Thyroid gland (tissue), 4 donors: ENCODE results near the gene CAMK1D. TPM values are rescaled to one million over a fixed set of nuclear protein-coding genes. Genes with fewer than 3 reads are reported as not detected.
A peak's percentile ranks its signal among the peaks of the same experiment; 100 is the strongest.

ENCODE experiments used
- DNase-seq, 2 donors: peaks; one replicate each; pipeline ENCODE4 v3.0.0-alpha.2; 2019
- H3K27ac ChIP-seq, 3 donors: fragments of 200-600 bp; sonication (generic); 1 replicate in 2 of 3; 2 replicates in 1 of 3; pipeline ENCODE4 v1.5.1; 2016 to 2019; ENCODE audit warnings: mild to moderate bottlenecking in 1 of 3, moderate library complexity in 1 of 3
- H3K27me3 ChIP-seq: fragments of 200-600 bp; sonication (generic); one replicate; pipeline ENCODE4 v1.5.1; 2019
- H3K36me3 ChIP-seq, 2 donors: fragments of 200-600 bp; sonication (generic); one replicate each; pipeline ENCODE4 v1.5.1; 2016 to 2019
- H3K4me1 ChIP-seq, 2 donors: fragments of 200-600 bp; sonication (generic); one replicate each; pipeline ENCODE4 v1.5.1; 2017 to 2019
- H3K4me3 ChIP-seq, 3 donors: fragments of 200-600 bp; sonication (generic); replicated peaks in 1 of 3; 1 replicate in 2 of 3; 2 replicates in 1 of 3; pipeline ENCODE4 v1.5.1; 2016; ENCODE audit warnings: mild to moderate bottlenecking in 1 of 3
- H3K9me3 ChIP-seq: fragments of 200-600 bp; sonication (generic); one replicate; pipeline ENCODE4 v1.5.1; 2017
- POLR2A ChIP-seq, 2 donors: fragments of 450-650 bp; IDR thresholded peaks; one replicate each; pipeline ENCODE4 v1.6.1; 2017; ENCODE audit warnings: antibody characterized with exemption in 2 of 2, mild to moderate bottlenecking in 2 of 2, moderate library complexity in 1 of 2
- WGBS, 2 donors: methylation state at CpG; one replicate each; pipeline ENCODE4 v1.1.5; 2017; 5-methylcytosine and 5-hydroxymethylcytosine counted together
- intact Hi-C: fragments of 100-400 bp; cut with DNase I; formaldehyde crosslinking; loops from one replicate; pipeline ENCODE4 v1.15.1; 2023
- total RNA-seq, 4 donors: library from RNA; depleted of rRNA; stranded (reverse); fragments of >200 nt; gene quantifications; one replicate each; pipeline ENCODE4 v1.2.3, GENCODE V29; 2016
- TF ChIP-seq, protein P1 (sequence below), 6 experiments: fragments of 200-600 bp in 3 of 6; fragments of 450-650 bp in 3 of 6; sonication (generic) in 3 of 6; IDR thresholded peaks; one replicate each; pipeline ENCODE4 v1.5.1; 2016 to 2019; ENCODE audit warnings: antibody characterized with exemption in 6 of 6, mild to moderate bottlenecking in 2 of 6, inconsistent platforms in 1 of 6, moderate library complexity in 1 of 6

The CAMK1D gene
- total RNA-seq, 4 donors from 2014 or later: 12.2 to 29.6 (median 17.4) TPM

DNA sequence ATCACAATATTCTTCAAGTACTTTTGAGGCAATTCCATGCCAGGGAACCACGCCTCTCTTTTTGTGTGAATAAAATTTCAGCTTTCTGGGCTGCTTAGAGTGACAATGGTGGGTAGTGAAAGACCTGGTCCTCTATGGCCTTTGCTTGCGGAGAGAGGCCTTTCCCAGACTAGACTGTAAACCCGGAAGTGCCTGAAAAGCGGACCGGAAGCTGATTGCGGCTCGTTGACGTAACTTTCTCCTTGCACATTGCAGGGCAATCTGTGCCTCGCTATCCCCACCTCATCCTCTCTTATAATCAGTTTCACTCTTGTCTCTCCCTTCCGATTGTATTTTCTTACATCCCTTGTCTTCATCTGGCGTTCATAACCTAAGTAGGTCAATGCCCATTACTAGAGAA is 310.4 kb downstream of the CAMK1D start:
- Histone ChIP-seq H3K4me1 (peaks cover 24 to 42% of the 10 kb centered on the region in 2 donors), H3K36me3 (no peaks in the 10 kb centered on the region), H3K27ac (no peak overlapping the region), H3K4me3 (no peak overlapping the region), H3K9me3 (no peaks in the 10 kb centered on the region), H3K27me3 (no peaks in the 10 kb centered on the region)
- no peak for TF ChIP-seq POLR2A (IDR thresholded peaks at IDR 0.05)
- TF ChIP-seq, protein P1, sequence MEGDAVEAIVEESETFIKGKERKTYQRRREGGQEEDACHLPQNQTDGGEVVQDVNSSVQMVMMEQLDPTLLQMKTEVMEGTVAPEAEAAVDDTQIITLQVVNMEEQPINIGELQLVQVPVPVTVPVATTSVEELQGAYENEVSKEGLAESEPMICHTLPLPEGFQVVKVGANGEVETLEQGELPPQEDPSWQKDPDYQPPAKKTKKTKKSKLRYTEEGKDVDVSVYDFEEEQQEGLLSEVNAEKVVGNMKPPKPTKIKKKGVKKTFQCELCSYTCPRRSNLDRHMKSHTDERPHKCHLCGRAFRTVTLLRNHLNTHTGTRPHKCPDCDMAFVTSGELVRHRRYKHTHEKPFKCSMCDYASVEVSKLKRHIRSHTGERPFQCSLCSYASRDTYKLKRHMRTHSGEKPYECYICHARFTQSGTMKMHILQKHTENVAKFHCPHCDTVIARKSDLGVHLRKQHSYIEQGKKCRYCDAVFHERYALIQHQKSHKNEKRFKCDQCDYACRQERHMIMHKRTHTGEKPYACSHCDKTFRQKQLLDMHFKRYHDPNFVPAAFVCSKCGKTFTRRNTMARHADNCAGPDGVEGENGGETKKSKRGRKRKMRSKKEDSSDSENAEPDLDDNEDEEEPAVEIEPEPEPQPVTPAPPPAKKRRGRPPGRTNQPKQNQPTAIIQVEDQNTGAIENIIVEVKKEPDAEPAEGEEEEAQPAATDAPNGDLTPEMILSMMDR (IDR thresholded peaks at IDR 0.05): no peak
- 86 to 95% methylated on average over 11 of the region's 11 CpGs for WGBS, 2 donors
- intact Hi-C loops: no loop called here
- no peak for DNase-seq

DNA sequence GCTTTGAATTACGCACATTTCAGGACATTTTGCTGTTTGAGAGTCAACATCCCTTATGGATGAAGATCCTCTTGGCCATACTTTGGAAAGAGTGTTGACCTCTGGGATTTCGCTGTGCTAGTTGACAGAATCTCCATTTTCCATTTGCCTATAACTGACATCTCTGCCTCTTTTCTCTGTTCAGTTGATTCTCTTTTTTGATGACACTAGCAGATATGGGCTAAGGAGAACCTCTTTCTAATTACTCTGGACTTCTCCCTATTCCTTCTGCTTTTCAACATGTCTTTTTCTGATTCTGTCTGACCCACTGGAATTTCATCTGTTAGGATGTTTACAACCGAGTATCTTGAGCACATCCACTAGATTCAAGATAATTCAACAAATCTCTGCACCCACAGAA is 311.5 kb downstream of the CAMK1D start:
- peaks cover 24 to 42% of the 10 kb centered on the region in 2 donors for H3K4me1 ChIP-seq
- H3K27ac ChIP-seq: no peak overlapping the region
- no peaks in the 10 kb centered on the region for H3K36me3 ChIP-seq
- TF ChIP-seq, protein P1 (IDR thresholded peaks at IDR 0.05): no peak
- TF ChIP-seq POLR2A (IDR thresholded peaks at IDR 0.05): no peak
- no peaks in the 10 kb centered on the region for H3K27me3 ChIP-seq
- 97 to 99% methylated on average over 3 of the region's 3 CpGs for WGBS, 2 donors
- H3K4me3 ChIP-seq: no peak overlapping the region
- intact Hi-C loops: no loop called here
- H3K9me3 ChIP-seq: no peaks in the 10 kb centered on the region
- no peak for DNase-seq

DNA sequence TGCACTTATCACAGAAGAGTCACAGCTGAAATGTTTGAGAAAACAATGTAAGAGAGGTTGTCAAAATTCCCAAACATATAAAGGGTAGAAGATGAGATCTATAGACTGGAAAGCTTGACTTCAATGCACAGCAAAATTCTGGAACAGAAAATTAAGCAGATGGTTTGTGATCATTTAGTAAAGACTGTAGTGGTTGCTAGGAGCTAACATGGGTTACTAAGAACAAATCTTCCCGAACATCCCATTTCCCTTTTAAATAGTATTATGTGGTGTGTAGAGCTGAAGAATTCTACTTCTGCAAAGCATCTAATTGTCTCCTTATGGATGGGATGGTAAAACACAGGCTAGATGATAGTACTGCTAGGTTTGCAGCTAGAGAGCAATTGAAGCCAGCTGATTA is 312.3 kb downstream of the CAMK1D start:
- no peak overlapping the region for H3K4me3 ChIP-seq
- no peaks in the 10 kb centered on the region for H3K27me3 ChIP-seq
- intact Hi-C loops: no loop called here
- H3K9me3 ChIP-seq: no peaks in the 10 kb centered on the region
- TF ChIP-seq POLR2A (IDR thresholded peaks at IDR 0.05): no peak
- TF ChIP-seq, protein P1 (IDR thresholded peaks at IDR 0.05): no peak
- H3K4me1 ChIP-seq: peaks cover 24 to 42% of the 10 kb centered on the region in 2 donors
- DNase-seq: no peak
- no peaks in the 10 kb centered on the region for H3K36me3 ChIP-seq
- H3K27ac ChIP-seq: no peak overlapping the region
- WGBS, 2 donors: 78 to 83% methylated on average over 1 of the region's 1 CpG

DNA sequence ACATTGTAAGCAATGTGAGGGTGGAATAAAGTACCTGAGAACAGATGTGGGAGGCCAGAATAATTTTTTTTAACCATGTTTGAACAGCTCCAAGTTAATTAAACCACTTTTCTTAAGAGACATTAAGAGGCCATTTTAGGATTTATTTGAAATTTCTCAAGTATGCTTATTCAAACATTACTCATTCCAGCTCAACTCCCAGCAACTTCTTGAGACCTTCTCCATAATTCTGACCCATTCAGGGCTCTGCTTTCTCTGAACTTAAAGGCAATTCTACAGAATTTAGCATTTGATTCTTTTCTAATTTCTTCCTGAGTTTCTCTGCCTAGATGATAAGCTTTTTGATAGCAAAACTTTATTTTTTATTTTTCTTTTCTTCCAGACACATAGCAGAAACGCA is 314.5 kb downstream of the CAMK1D start:
- no peak overlapping the region for H3K4me3 ChIP-seq
- H3K9me3 ChIP-seq: no peaks in the 10 kb centered on the region
- H3K27me3 ChIP-seq: no peaks in the 10 kb centered on the region
- 36 to 48% methylated on average over 1 of the region's 1 CpG for WGBS, 2 donors
- peak overlapping the region in 1 of 3 donors; percentile 31 for H3K27ac ChIP-seq
- no peak for DNase-seq
- intact Hi-C loops: no loop called here
- peaks cover 24 to 41% of the 10 kb centered on the region in 2 donors for H3K4me1 ChIP-seq
- H3K36me3 ChIP-seq: no peaks in the 10 kb centered on the region
- TF ChIP-seq POLR2A (IDR thresholded peaks at IDR 0.05): no peak
- TF ChIP-seq, protein P1 (IDR thresholded peaks at IDR 0.05): no peak

DNA sequence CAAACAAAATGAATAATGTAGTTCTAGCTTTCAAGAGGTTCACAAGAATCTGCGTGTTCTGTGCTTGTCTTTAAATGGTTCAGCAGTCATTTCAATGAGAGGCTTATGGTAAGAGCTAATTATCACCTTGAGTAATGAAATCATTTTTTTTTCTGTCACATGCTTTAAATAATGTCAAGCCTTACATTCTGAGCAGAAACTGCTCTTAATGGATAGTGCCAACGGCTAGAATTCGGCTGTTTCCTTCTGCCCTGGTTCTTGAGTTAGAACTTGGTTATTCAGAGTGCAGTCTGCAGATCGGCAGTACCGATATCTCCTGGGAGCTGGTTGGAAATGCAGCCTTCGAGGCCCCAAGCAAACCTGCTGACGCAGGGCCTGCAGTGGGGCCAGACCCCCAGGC is 316.2 kb downstream of the CAMK1D start:
- Histone ChIP-seq H3K9me3 (no peaks in the 10 kb centered on the region), H3K36me3 (no peaks in the 10 kb centered on the region), H3K4me1 (peaks cover 13 to 25% of the 10 kb centered on the region in 2 donors), H3K27ac (no peak overlapping the region), H3K4me3 (no peak overlapping the region), H3K27me3 (no peaks in the 10 kb centered on the region)
- TF ChIP-seq POLR2A (IDR thresholded peaks at IDR 0.05): no peak
- TF ChIP-seq, protein P1 (IDR thresholded peaks at IDR 0.05): no peak
- intact Hi-C loops: no loop called here
- WGBS, 2 donors: 77 to 79% methylated on average over 7 of the region's 7 CpGs
- DNase-seq: no peak
